IPS-NIHi7 (cell line): ENCODE results near the gene ARID1B.
"Not testable (repeated sequence)": the region's sequence is repeated elsewhere in the genome, so short reads cannot be mapped to it uniquely, and the experiment has no call there.

ENCODE experiments used
- DNase-seq: peaks from one replicate; pipeline ENCODE4 v3.0.0; 2012; ENCODE audit warnings: mixed read lengths; ENCODE audit errors: extremely low spot score

ARID1B gene

GRCh38 chr6:157126183-157127098 is 349.3 kb downstream of the ARID1B start:
- no peak for DNase-seq

GRCh38 chr6:157128235-157128775 is 351.1 kb downstream of the ARID1B start:
- DNase-seq, result no peak

- DNase-seq, result no peak
Measured at GRCh38 chr6:157131250-157131649, 354.1 kb downstream of the ARID1B start.

- no peak for DNase-seq
Measured at GRCh38 chr6:157133856-157134255, 356.7 kb downstream of the ARID1B start.

GRCh38 chr6:157134402-157135047 is 357.3 kb downstream of the ARID1B start:
- DNase-seq, result no peak

- DNase-seq, result no peak
Measured at GRCh38 chr6:157135691-157136090, 358.5 kb downstream of the ARID1B start.

DNA sequence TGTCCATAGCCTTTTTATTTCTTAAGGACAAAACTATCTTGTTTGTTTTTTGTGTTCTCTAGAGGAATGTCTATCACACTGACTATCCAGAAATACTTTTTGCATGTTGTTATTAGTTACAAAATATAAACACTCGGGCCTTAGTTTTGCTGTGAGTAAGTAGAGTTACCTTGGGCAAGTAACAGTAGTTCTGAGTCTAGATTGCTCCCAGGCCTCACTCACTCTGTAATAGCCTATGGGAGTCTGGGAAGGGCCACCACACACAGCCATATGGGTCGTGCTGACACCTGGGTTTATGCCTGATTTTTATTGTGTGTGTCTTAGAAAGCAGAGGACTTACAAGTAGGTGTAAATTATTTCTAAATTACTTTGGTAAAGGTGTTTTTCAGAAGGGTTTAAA is 360.3 kb downstream of the ARID1B start:
- no peak for DNase-seq

- peak; percentile 83 for DNase-seq
Measured at GRCh38 chr6:157139054-157139708, 362.0 kb downstream of the ARID1B start.

DNA sequence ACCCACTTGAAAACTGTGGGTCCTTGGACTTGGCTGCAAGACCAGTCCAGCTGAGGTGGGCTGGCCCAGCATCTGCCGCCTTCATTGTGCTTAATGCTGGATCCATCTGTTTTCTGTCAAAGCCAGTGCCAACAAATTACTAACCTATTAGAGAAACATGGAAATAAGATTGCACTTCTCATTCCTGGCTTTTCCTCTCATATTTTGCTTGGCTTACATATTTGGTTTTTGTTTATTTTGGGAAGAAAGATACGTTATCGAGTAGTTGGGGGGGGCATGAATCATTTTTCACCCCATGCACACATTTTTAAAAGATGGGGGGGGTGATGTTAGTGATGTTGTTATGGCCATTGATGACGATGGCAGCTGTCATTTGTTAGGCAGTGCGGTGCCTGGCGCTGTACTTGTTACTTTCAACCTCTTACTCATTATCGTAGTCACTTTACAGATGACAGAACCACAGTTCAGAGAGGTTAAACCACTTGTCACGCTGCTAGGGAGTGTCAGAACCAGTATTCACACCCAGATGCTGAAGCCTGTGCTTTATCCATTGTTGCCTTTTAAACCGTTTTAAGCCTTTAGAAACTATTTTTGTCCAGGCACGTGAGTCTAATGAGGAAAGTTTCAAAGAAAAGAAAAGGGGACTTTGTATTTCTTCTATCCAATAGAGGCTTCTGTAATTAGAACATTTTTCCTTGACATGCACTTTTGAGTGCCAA is 366.2 kb downstream of the ARID1B start:
- DNase-seq, result no peak

GRCh38 chr6:157143890-157144798 is 367.0 kb downstream of the ARID1B start:
- no peak for DNase-seq

- DNase-seq, result no peak
Measured at GRCh38 chr6:157144859-157145568, 367.8 kb downstream of the ARID1B start.

DNA sequence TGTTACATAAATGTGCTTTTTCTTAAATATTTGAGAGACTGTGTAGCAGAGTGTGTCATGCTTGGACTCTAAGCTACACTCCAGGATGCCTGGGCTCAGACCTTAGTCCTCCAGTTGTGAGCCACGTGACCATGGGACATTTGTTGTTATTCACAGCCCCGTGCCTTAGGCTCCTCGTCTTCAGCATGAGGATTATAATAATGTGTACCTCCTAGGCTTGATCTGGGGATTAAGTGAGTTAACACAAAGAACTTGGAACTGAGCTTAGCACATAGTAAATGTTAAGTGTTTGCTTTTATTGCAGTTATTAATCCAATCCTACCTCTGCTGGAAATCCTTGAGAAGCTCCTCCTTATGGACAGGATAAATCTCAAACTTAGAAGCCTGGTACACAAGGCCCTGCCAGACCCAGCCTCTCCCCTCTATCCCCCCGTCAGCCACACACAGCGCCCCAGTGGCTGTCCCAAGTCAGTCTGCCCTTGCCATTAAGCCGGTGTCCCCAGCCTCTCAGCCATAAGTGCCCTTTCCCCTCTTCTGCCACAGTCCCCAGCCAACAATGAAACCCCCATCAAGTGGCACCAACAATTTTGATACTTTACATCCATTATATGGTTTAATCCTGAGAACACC is 368.6 kb downstream of the ARID1B start:
- DNase-seq, result no peak

GRCh38 chr6:157147054-157148026 is 370.2 kb downstream of the ARID1B start:
- not testable (repeated sequence) for DNase-seq

- DNase-seq, result no peak
Measured at GRCh38 chr6:157148391-157149323, 371.5 kb downstream of the ARID1B start.

DNA sequence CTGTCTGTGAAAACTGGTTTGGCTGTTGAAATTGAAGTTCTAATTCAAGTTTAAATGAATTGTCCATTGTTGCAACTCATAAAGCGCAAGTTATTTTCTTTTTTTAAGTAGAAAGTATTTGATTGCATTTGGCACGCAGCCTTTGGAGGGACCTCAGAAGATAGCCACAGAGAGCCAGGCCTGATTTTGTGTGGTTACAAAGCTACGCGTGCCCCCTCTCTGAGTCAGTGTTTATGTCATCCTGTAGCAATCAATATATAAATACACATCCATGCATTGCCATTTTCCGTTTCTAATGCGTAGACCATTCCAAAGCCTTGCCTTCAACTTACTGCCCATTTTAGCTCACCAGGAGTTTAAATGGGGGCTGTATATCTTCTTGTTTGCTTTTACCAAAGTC is 372.9 kb downstream of the ARID1B start:
- DNase-seq, result no peak

DNA sequence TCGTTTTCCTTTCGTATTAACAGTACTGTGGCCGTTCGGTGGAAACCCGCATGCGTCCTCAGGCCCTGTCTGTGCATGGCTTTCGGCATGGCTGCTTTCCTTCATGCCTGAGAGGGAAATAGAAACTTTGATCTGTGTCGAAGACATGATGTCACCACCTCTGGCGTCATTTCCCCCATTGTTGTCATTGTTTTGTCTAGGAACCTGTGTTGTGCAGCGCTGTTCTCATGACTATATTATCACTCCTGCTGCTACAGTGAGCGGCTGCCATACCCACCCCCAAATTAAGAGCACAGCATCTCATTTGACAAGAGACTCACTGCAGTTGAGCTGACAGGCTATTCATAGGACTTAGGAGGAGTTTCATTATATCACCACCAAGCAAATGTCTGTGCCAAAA is 373.9 kb downstream of the ARID1B start:
- DNase-seq, result no peak

GRCh38 chr6:157151989-157152388 is 374.8 kb downstream of the ARID1B start:
- no peak for DNase-seq
